Upper lobe of left lung (tissue), 6 donors: Measurements from ENCODE around the gene MTMR11. TPM values are rescaled to one million over a fixed set of nuclear protein-coding genes. Genes with fewer than 3 reads are reported as not detected.
A peak's percentile ranks its signal among the peaks of the same experiment; 100 is the strongest.

Experiments
- ATAC-seq, 2 donors: fragments of 200-7000 bp; cut with Tn5 transposase; one replicate each; pipeline ENCODE4 v1.9.1; 2022; ENCODE audit warnings: mild to moderate bottlenecking in 2 of 2, moderate library complexity in 2 of 2; ENCODE audit not compliant: low FRiP score in 2 of 2
- DNase-seq, 2 donors: peaks; one replicate each; pipeline ENCODE4 v3.0.0-alpha.2; 2019 to 2020
- H3K27ac ChIP-seq, 4 donors: fragments of 200-600 bp; sonication (generic); one replicate each; pipeline ENCODE4 v1.5.1; 2016 to 2019
- H3K27me3 ChIP-seq, 4 donors: fragments of 200-600 bp; sonication (generic); one replicate each; pipeline ENCODE4 v1.5.1; 2017 to 2019
- H3K36me3 ChIP-seq, 4 donors: fragments of 200-600 bp; sonication (generic); one replicate each; pipeline ENCODE4 v1.5.1; 2016 to 2019
- H3K4me1 ChIP-seq, 4 donors: fragments of 200-600 bp; sonication (generic); one replicate each; pipeline ENCODE4 v1.5.1; 2018 to 2019
- H3K4me3 ChIP-seq, 4 donors: fragments of 200-600 bp; sonication (generic); one replicate each; pipeline ENCODE4 v1.5.1; 2017 to 2019; ENCODE audit warnings: mild to moderate bottlenecking in 2 of 4, moderate library complexity in 1 of 4
- H3K9me3 ChIP-seq, 4 donors: fragments of 200-600 bp; sonication (generic); one replicate each; pipeline ENCODE4 v1.5.1; 2018 to 2019
- POLR2A ChIP-seq, 4 donors: fragments of 450-650 bp; IDR thresholded peaks; one replicate each; pipeline ENCODE4 v1.5.1; 2016 to 2017; ENCODE audit warnings: antibody characterized with exemption in 4 of 4, mild to moderate bottlenecking in 2 of 4
- POLR2AphosphoS5 ChIP-seq, 2 donors: sonication (generic); formaldehyde crosslinking; IDR thresholded peaks; one replicate each; pipeline ENCODE4 v1.5.1; 2017; ENCODE audit warnings: antibody characterized with exemption in 2 of 2
- WGBS, 2 donors: methylation state at CpG; one replicate each; pipeline ENCODE4 v1.1.5; 2017 to 2018; 5-methylcytosine and 5-hydroxymethylcytosine counted together
- total RNA-seq, 6 donors: library from RNA; depleted of rRNA in 4 of 6; stranded (reverse); fragments of >200 nt in 4 of 6; gene quantifications; one replicate each; pipeline versions ENCODE4 v1.1.0 to v1.2.1, GENCODE V29; 2016 to 2021
- donor health status: DM: no; HTN: no; CAD: no; lungs with moderate emphysema.
- donor health status: DM: no; HTN: yes; CAD: no; lungs with severe emphysema.

MTMR11 gene
- total RNA-seq, 6 donors from 2014 or later = 5.9 to 19.9 (median 13.6) TPM

DNA sequence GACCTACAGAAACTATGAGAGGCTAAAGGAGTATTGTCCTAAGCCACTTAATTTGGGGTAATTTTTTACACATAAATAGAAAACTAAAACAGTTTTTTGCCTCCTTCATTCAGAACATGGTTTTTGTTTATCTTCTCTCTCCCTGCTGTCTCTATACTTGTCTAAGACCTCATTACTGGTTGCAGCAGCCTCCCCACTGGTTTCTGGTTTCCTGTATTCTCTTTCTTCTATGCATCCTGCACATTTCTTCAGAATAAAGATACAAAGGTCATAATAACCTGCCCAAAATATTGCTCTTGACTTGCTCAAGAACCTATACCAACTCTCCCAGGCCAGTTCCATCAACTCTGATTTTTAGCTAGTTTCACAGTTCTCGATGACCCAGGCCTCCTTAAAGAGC is 57.1 kb downstream of the MTMR11 start:
- no peaks in the 10 kb centered on the region for H3K27me3 ChIP-seq
- no peaks in the 10 kb centered on the region for H3K9me3 ChIP-seq
- no peak for ATAC-seq
- WGBS, 2 donors = 73 to 100% methylated on average over 1 of the region's 1 CpG
- H3K4me1 ChIP-seq = peaks cover 6 to 13% (median 11%) of the 10 kb centered on the region in 4 donors
- no peaks in the 10 kb centered on the region for H3K36me3 ChIP-seq
- TF ChIP-seq POLR2AphosphoS5 (IDR thresholded peaks at IDR 0.05) (no peak), POLR2A (IDR thresholded peaks at IDR 0.05) (peak in 1 of 4 donors; percentile 6)
- no peak overlapping the region for H3K4me3 ChIP-seq
- H3K27ac ChIP-seq = no peak overlapping the region
- no peak for DNase-seq

Other genes starting within 250 kb of the MTMR11 start
- gene FCGR1A, start 154.2 kb downstream of the MTMR11 start, total RNA-seq = 10 to 100 TPM; 12.8 to 52.7 (median 26.3) TPM
- gene BOLA1, start 37.3 kb downstream of the MTMR11 start, total RNA-seq = 10 to 100 TPM; 11.1 to 23.0 (median 14.5) TPM
- gene SV2A, start 19.0 kb downstream of the MTMR11 start, total RNA-seq = 1 to 10 TPM in 3 of 6 donors, under 1 TPM in 3; 0.44 to 1.6 (median 0.98) TPM
- 10 to 100 TPM in 5 of 6 donors, 1 to 10 TPM in 1; 9.4 to 49.1 (median 15.2) TPM for gene SF3B4, start 9.1 kb downstream of the MTMR11 start, total RNA-seq
- gene OTUD7B, start 73.8 kb upstream of the MTMR11 start, total RNA-seq = 10 to 100 TPM; 22.0 to 44.8 (median 29.8) TPM
- 10 to 100 TPM; 16.3 to 50.3 (median 30.8) TPM for gene VPS45, start 130.9 kb upstream of the MTMR11 start, total RNA-seq
- 100 to 1,000 TPM in 1 of 6 donors, 10 to 100 TPM in 5; 27.8 to 111 (median 61.9) TPM for gene PLEKHO1, start 213.0 kb upstream of the MTMR11 start, total RNA-seq